Measurements from ENCODE around the gene EIF4B.
A peak's percentile ranks its signal among the peaks of the same experiment; 100 is the strongest.

- TF ChIP-seq CTCF (IDR thresholded peaks at IDR 0.05) (peak; percentile 1), EZH2 (IDR thresholded peaks at IDR 0.05) (no peak), EZH2phosphoT487 (IDR thresholded peaks at IDR 0.05) (no peak)
Observed at GRCh38 chr12:52976574-52977071, 29.6 kb upstream of the EIF4B start.

All from neural progenitor cell (in vitro differentiated cells).